OCI-LY1 (cell line): ENCODE results near the gene RUNX1.

Experiments used
- H2AFZ ChIP-seq: fragments of 200-600 bp; sonication (generic), shearing (Covaris generic); 2 replicates; pipeline ENCODE4 v1.6.0; 2014; ENCODE audit warnings: antibody characterized with exemption, mild to moderate bottlenecking, low read length
- H3F3A ChIP-seq: fragments of 200-600 bp; sonication (generic), shearing (Covaris generic); 2 replicates; pipeline ENCODE4 v1.6.0; 2014; ENCODE audit warnings: mild to moderate bottlenecking, antibody characterized with exemption, low read length, moderate library complexity; ENCODE audit not compliant: insufficient read depth
- H3K27ac ChIP-seq: fragments of 200-600 bp; sonication (generic); 2 replicates; pipeline ENCODE4 v1.5.1; 2014; ENCODE audit warnings: low read length, mixed run types, mild to moderate bottlenecking, low read depth; ENCODE audit not compliant: poor library complexity, severe bottlenecking
- H3K27me3 ChIP-seq: fragments of 200-600 bp; sonication (generic); 2 replicates; pipeline ENCODE4 v1.6.0; 2014; ENCODE audit warnings: antibody characterized with exemption, mild to moderate bottlenecking, low read length, moderate library complexity; ENCODE audit not compliant: insufficient read depth
- H3K36me3 ChIP-seq: fragments of 200-600 bp; sonication (generic); 2 replicates; pipeline ENCODE4 v1.6.1; 2014; ENCODE audit warnings: mild to moderate bottlenecking, antibody characterized with exemption, low read length, moderate library complexity, mixed read lengths; ENCODE audit not compliant: insufficient read depth
- H3K4me1 ChIP-seq: fragments of 200-600 bp; sonication (generic); 2 replicates; pipeline ENCODE4 v1.5.1; 2014; ENCODE audit warnings: mild to moderate bottlenecking, low read length, moderate library complexity; ENCODE audit not compliant: insufficient read depth, severe bottlenecking
- H3K4me2 ChIP-seq: fragments of 200-600 bp; sonication (generic), shearing (Covaris generic); 2 replicates; pipeline ENCODE4 v1.6.1; 2014; ENCODE audit warnings: low read length
- H3K4me3 ChIP-seq: fragments of 200-600 bp; sonication (generic); 2 replicates; pipeline ENCODE4 v1.5.1; 2014; ENCODE audit warnings: low read length, low read depth, mild to moderate bottlenecking, mixed read lengths; ENCODE audit not compliant: poor library complexity, severe bottlenecking
- H3K79me2 ChIP-seq: fragments of 200-600 bp; shearing (Covaris generic); 2 replicates; pipeline ENCODE4 v1.6.1; 2016; ENCODE audit warnings: mixed run types, low read length, mixed read lengths; ENCODE audit not compliant: insufficient read depth
- H3K9ac ChIP-seq: fragments of 200-600 bp; sonication (generic), shearing (Covaris generic); 2 replicates; pipeline ENCODE4 v1.6.1; 2014; ENCODE audit warnings: mild to moderate bottlenecking, low read length, mixed read lengths
- H3K9me2 ChIP-seq: fragments of 200-600 bp; sonication (generic), shearing (Covaris generic); 2 replicates; pipeline ENCODE4 v1.6.1; 2014; ENCODE audit warnings: low read depth, mild to moderate bottlenecking, low read length, mixed read lengths
- H3K9me3 ChIP-seq: fragments of 200-600 bp; shearing (Covaris generic); 2 replicates; pipeline ENCODE4 v1.6.1; 2014; ENCODE audit warnings: low read length, mixed read lengths
- H4K20me1 ChIP-seq: fragments of 200-600 bp; sonication (generic), shearing (Covaris generic); 2 replicates; pipeline ENCODE4 v1.6.0; 2016; ENCODE audit warnings: mild to moderate bottlenecking, low read length; ENCODE audit not compliant: insufficient read depth
- CTCF ChIP-seq: fragments of 200-600 bp; sonication (generic), shearing (Covaris generic); IDR thresholded peaks from 2 replicates; pipeline ENCODE4 v1.5.1; 2017; ENCODE audit warnings: mild to moderate bottlenecking, antibody characterized with exemption, low read length, moderate library complexity, mixed read lengths
- EZH2 ChIP-seq: fragments of 200-600 bp; sonication (generic), shearing (Covaris generic); IDR thresholded peaks from 2 replicates; pipeline ENCODE4 v1.8.0; 2017; ENCODE audit warnings: borderline replicate concordance, mixed run types, mild to moderate bottlenecking, antibody characterized with exemption, low read length, moderate library complexity, mixed read lengths

The RUNX1 gene

GRCh38 chr21:34827445-34828235 is 221.5 kb downstream of the RUNX1 start:
- no peaks in the 10 kb centered on the region for H3K9me2 ChIP-seq
- no peak overlapping the region for H2AFZ ChIP-seq
- H3K27ac ChIP-seq = no peak overlapping the region
- TF ChIP-seq EZH2 (no peak), CTCF (no peak)
- H4K20me1 ChIP-seq = no peaks in the 10 kb centered on the region
- no peaks in the 10 kb centered on the region for H3K79me2 ChIP-seq
- H3K4me2 ChIP-seq = no peak overlapping the region
- H3K9ac ChIP-seq = no peak overlapping the region
- no peaks in the 10 kb centered on the region for H3K27me3 ChIP-seq
- H3K4me1 ChIP-seq = no peaks in the 10 kb centered on the region
- no peaks in the 10 kb centered on the region for H3F3A ChIP-seq
- peaks cover 96% of the 10 kb centered on the region for H3K36me3 ChIP-seq
- no peaks in the 10 kb centered on the region for H3K9me3 ChIP-seq
- no peak overlapping the region for H3K4me3 ChIP-seq

- H3K9me3 ChIP-seq = no peaks in the 10 kb centered on the region
- H4K20me1 ChIP-seq = no peaks in the 10 kb centered on the region
- H3K4me3 ChIP-seq = no peak overlapping the region
- no peaks in the 10 kb centered on the region for H3K27me3 ChIP-seq
- H3K27ac ChIP-seq = no peak overlapping the region
- no peaks in the 10 kb centered on the region for H3K4me1 ChIP-seq
- H3K36me3 ChIP-seq = peaks cover 96% of the 10 kb centered on the region
- no peaks in the 10 kb centered on the region for H3F3A ChIP-seq
- TF ChIP-seq CTCF (no peak), EZH2 (no peak)
- H3K9me2 ChIP-seq = no peaks in the 10 kb centered on the region
- H3K4me2 ChIP-seq = no peak overlapping the region
- no peak overlapping the region for H3K9ac ChIP-seq
- H2AFZ ChIP-seq = no peak overlapping the region
- no peaks in the 10 kb centered on the region for H3K79me2 ChIP-seq
Observed at GRCh38 chr21:34826836-34827235, 222.3 kb downstream of the RUNX1 start.

GRCh38 chr21:34825948-34826548 is 223.1 kb downstream of the RUNX1 start:
- Histone ChIP-seq H3K4me1 (no peaks in the 10 kb centered on the region), H3K9me3 (no peaks in the 10 kb centered on the region), H3K9ac (no peak overlapping the region), H3K9me2 (no peaks in the 10 kb centered on the region), H3K4me3 (no peak overlapping the region), H4K20me1 (no peaks in the 10 kb centered on the region), H3F3A (no peaks in the 10 kb centered on the region), H3K27ac (no peak overlapping the region), H3K79me2 (no peaks in the 10 kb centered on the region), H3K36me3 (peaks cover 96% of the 10 kb centered on the region), H3K4me2 (no peak overlapping the region), H3K27me3 (no peaks in the 10 kb centered on the region), H2AFZ (no peak overlapping the region)
- TF ChIP-seq CTCF (no peak), EZH2 (no peak)
